NCI-H1092 (cell line): ENCODE results near the gene DGCR8.
"Not testable (repeated sequence)": the region's sequence is repeated elsewhere in the genome, so short reads cannot be mapped to it uniquely, and the experiment has no call there.

Experiments used
- DNase-seq: peaks from one replicate; lab custom pipeline; 2025; lab: John Stamatoyannopoulos, UW

Gene DGCR8

GRCh38 chr22:20066617-20067383 lies 13.2 kb upstream of the DGCR8 start:
- DNase-seq = no peak

GRCh38 chr22:20067384-20067682 lies 12.7 kb upstream of the DGCR8 start:
- DNase-seq = not testable (repeated sequence)

GRCh38 chr22:20068640-20069039 lies 11.4 kb upstream of the DGCR8 start:
- DNase-seq = no peak

- no peak for DNase-seq
These were observed 10.6 kb upstream of the DGCR8 start for GRCh38 chr22:20069331-20070042.

- no peak for DNase-seq
These were observed 8.5 kb upstream of the DGCR8 start for GRCh38 chr22:20071524-20071972.

GRCh38 chr22:20076627-20077172 lies 3.3 kb upstream of the DGCR8 start:
- DNase-seq = no peak

GRCh38 chr22:20080445-20080775 lies 369 bp downstream of the DGCR8 start:
- peak; percentile 48 for DNase-seq

- peak; percentile 18 for DNase-seq
These were observed 974 bp downstream of the DGCR8 start for GRCh38 chr22:20080776-20081654.

- DNase-seq = no peak
These were observed 3.3 kb downstream of the DGCR8 start for GRCh38 chr22:20083157-20083890.

- no peak for DNase-seq
These were observed 4.0 kb downstream of the DGCR8 start for GRCh38 chr22:20083891-20084546.

- no peak for DNase-seq
These were observed 4.7 kb downstream of the DGCR8 start for GRCh38 chr22:20084547-20085413.

- no peak for DNase-seq
These were observed 5.6 kb downstream of the DGCR8 start for GRCh38 chr22:20085651-20086050.

GRCh38 chr22:20086101-20086599 lies 6.1 kb downstream of the DGCR8 start:
- no peak for DNase-seq

- no peak for DNase-seq
These were observed 6.7 kb downstream of the DGCR8 start for GRCh38 chr22:20086763-20087162.

GRCh38 chr22:20087319-20088262 lies 7.5 kb downstream of the DGCR8 start:
- no peak for DNase-seq

- no peak for DNase-seq
These were observed 8.2 kb downstream of the DGCR8 start for GRCh38 chr22:20088263-20088648.

- no peak for DNase-seq
These were observed 9.4 kb downstream of the DGCR8 start for GRCh38 chr22:20089226-20089976.
